Activated T-cell treated with anti-CD3 and anti-CD28 coated beads, Interleukin-2, amount 50 U/mL, for 72 hours (primary cell): ENCODE data around the gene OR4S2. TPM values are rescaled to one million over a fixed set of nuclear protein-coding genes. Genes with fewer than 3 reads are reported as not detected.

ENCODE experiments used
- ATAC-seq, 2 donors: fragments of 150-1000 bp; cut with Tn5 transposase; replicated peaks in 1 of 2; 2 replicates each; pipeline ENCODE4 v1.10.0; 2021; ENCODE audit warnings: moderate library complexity in 2 of 2, mild to moderate bottlenecking in 1 of 2
- DNase-seq, 2 donors: peaks; one replicate each; pipeline ENCODE4 v3.0.0; 2021 to 2022; ENCODE audit warnings: mixed read lengths in 1 of 2
- H3K27ac Mint-ChIP-seq: one replicate; pipeline ENCODE4 v1.8.0; 2022; ENCODE audit warnings: mild to moderate bottlenecking, moderate library complexity, mixed read lengths
- H3K27me3 Mint-ChIP-seq: one replicate; pipeline ENCODE4 v1.8.0; 2022; ENCODE audit warnings: low read depth, mixed read lengths
- H3K36me3 Mint-ChIP-seq, 2 donors: one replicate each; pipeline ENCODE4 v1.8.0; 2022; ENCODE audit warnings: mixed read lengths in 2 of 2, mild to moderate bottlenecking in 1 of 2; ENCODE audit not compliant: insufficient read depth in 2 of 2
- H3K4me1 Mint-ChIP-seq: one replicate; pipeline ENCODE4 v1.8.0; 2022; ENCODE audit warnings: low read depth, mixed read lengths
- H3K4me3 Mint-ChIP-seq, 2 donors: one replicate each; pipeline ENCODE4 v1.8.0; 2022; ENCODE audit warnings: mild to moderate bottlenecking in 2 of 2, mixed read lengths in 2 of 2, moderate library complexity in 2 of 2
- H3K9me3 Mint-ChIP-seq, 2 donors: one replicate each; pipeline ENCODE4 v1.8.0; 2022; ENCODE audit warnings: mixed read lengths in 2 of 2
- total RNA-seq, 2 donors: library from RNA; stranded (reverse); gene quantifications; one replicate each; pipeline ENCODE4 v1.2.3, GENCODE V29; 2022

OR4S2 gene, protein sequence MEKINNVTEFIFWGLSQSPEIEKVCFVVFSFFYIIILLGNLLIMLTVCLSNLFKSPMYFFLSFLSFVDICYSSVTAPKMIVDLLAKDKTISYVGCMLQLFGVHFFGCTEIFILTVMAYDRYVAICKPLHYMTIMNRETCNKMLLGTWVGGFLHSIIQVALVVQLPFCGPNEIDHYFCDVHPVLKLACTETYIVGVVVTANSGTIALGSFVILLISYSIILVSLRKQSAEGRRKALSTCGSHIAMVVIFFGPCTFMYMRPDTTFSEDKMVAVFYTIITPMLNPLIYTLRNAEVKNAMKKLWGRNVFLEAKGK
- total RNA-seq = not detected

- Mint-ChIP-seq H3K36me3 (peaks cover 0 to 2% of the 10 kb centered on the region in 2 donors), H3K27ac (no peak within 1 kb of the TSS), H3K27me3 (no peaks in the 10 kb centered on the region), H3K4me3 (no peak within 1 kb of the TSS), H3K4me1 (no peaks in the 10 kb centered on the region), H3K9me3 (peaks cover 2 to 7% of the 10 kb centered on the region in 2 donors)
- DNase-seq (no peak), ATAC-seq (no peak)
Measured at GRCh38 chr11:55648027-55648426, at the start of gene OR4S2. Gene OR4S2 (plus strand): TSS chr11:55648327. CDS start chr11:55650904, 2,577 bp downstream.

GRCh38 chr11:55607545-55607944 is 40.6 kb upstream of the OR4S2 start, which contains the start of gene OR4C11:
Gene OR4C11 (minus strand): TSS chr11:55607645. CDS start chr11:55604373, 3,272 bp downstream.
- ATAC-seq (no peak), DNase-seq (no peak)
- H3K9me3 Mint-ChIP-seq = peaks cover 2 to 11% of the 10 kb centered on the region in 2 donors
- no peak within 1 kb of the TSS for H3K4me3 Mint-ChIP-seq
- H3K36me3 Mint-ChIP-seq = no peaks in the 10 kb centered on the region
- no peak within 1 kb of the TSS for H3K27ac Mint-ChIP-seq
- no peaks in the 10 kb centered on the region for H3K4me1 Mint-ChIP-seq
- no peaks in the 10 kb centered on the region for H3K27me3 Mint-ChIP-seq

GRCh38 chr11:55624531-55624930 is 23.6 kb upstream of the OR4S2 start:
- Mint-ChIP-seq H3K4me1 (no peaks in the 10 kb centered on the region), H3K9me3 (peaks cover 8 to 28% of the 10 kb centered on the region in 2 donors), H3K27ac (no peak overlapping the region), H3K4me3 (no peak overlapping the region), H3K36me3 (peaks cover 0 to 5% of the 10 kb centered on the region in 2 donors), H3K27me3 (no peaks in the 10 kb centered on the region)
- no peak for ATAC-seq
- no peak for DNase-seq

DNA sequence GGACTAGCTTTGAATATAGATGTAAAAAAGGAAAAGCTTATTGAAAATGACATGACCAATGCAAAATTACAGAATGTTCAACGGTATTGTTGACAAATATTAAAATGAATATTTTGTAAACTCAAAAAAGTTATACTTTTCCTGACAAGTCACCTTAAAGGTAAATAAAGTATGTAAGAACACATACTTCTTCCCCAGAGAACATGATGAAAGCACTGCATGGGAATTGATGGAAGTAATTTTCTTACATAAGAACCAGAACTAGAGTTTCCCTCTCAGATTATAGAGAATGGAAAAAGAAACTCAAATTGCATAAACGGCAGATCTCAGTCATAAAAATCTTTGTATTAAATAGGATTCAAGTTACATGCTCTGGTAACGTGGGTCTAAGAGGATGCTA is 13.3 kb upstream of the OR4S2 start, which contains the start of gene OR4P4:
TSS of gene OR4P4 (plus strand) at position 301 of the 400 bp plus-strand sequence.
- H3K36me3 Mint-ChIP-seq = peaks cover 0 to 1% of the 10 kb centered on the region in 2 donors
- ATAC-seq = no peak

DNA sequence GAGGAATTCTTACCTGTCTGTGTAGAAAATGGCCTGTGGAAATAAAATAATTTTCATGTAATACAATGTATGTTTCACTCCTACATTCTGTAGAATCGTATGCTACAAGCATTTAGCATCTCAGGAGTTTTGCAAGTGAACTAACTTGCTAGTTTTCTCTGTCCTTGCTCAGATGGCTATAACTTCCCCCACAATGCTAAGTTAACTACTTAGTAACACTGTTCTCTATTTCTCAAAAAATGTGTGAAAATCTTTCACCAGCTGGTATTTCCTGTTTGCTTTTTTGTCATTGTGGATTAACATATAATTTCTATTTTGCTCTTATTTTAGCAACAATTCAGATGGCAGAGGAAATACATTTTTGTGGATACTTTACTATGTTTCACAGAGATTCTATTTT is 4.4 kb downstream of the OR4S2 start:
- DNase-seq (no peak), ATAC-seq (no peak)
- H3K4me1 Mint-ChIP-seq = no peaks in the 10 kb centered on the region
- H3K9me3 Mint-ChIP-seq = peaks cover 2 to 7% of the 10 kb centered on the region in 2 donors
- H3K36me3 Mint-ChIP-seq = peaks cover 0 to 2% of the 10 kb centered on the region in 2 donors
- no peak overlapping the region for H3K27ac Mint-ChIP-seq
- H3K4me3 Mint-ChIP-seq = no peak overlapping the region
- H3K27me3 Mint-ChIP-seq = no peaks in the 10 kb centered on the region

More for the DNA sequence above, 13.3 kb upstream of the OR4S2 start, which contains the start of gene OR4P4:
- Mint-ChIP-seq H3K27me3 (no peaks in the 10 kb centered on the region), H3K4me1 (no peaks in the 10 kb centered on the region), H3K4me3 (no peak within 1 kb of the TSS), H3K9me3 (peaks cover 0 to 15% of the 10 kb centered on the region in 2 donors), H3K27ac (no peak within 1 kb of the TSS)
- no peak for DNase-seq

DNA sequence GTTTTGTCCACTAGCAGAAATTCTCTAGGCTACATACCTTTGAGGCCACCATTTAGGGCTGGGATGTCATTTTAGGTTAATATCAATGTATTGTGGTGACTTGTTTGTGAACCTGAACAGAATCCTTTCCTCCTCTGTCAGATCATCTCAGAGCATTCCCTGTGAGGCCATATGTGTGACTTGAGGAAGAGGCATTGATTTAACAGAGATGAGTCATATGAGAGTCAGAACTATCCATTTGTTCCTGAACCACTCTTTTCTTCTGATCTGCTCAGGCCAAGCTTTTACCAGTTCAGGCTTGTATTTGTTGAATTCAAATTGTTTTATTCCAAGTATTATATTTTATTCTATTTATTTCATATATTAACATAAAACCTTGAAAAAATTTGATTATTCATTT is 7.0 kb downstream of the OR4S2 start:
- Mint-ChIP-seq H3K4me1 (peaks cover 5% of the 10 kb centered on the region), H3K27me3 (no peaks in the 10 kb centered on the region), H3K27ac (no peak overlapping the region), H3K36me3 (no peaks in the 10 kb centered on the region), H3K4me3 (no peak overlapping the region), H3K9me3 (peaks cover 5 to 9% of the 10 kb centered on the region in 2 donors)
- no peak for ATAC-seq
- no peak for DNase-seq

DNA sequence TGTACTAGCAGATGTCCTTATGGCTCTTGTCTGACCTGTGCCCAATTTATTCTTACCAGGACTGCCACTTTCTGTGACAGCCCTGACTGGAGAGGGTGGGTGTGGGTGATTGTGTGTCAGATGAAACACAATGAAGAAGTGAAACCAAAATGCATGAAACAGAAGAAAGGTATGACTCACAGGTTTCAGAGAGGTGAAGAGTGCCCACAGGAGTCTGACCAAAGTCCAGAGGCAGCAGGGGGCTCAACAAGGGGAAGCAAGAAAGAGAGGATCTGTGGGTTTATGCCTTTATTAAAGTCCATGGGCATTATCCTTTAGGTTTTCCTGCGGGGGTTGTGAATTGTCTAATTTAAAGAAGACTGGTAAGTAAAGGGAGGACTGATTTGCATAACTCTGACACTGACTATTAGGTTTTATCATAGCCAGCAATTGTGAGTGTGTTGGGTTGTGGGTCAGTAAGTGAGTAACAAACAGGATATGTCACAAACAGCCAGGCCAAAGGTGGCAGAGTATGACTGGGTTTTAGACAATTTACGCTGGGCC is 10.0 kb downstream of the OR4S2 start:
- Mint-ChIP-seq H3K4me3 (no peak overlapping the region), H3K4me1 (peaks cover 5% of the 10 kb centered on the region), H3K36me3 (no peaks in the 10 kb centered on the region), H3K27ac (peak overlapping the region; percentile 35), H3K27me3 (no peaks in the 10 kb centered on the region), H3K9me3 (peaks cover 6 to 9% of the 10 kb centered on the region in 2 donors)
- DNase-seq (no peak), ATAC-seq (no peak)

- peaks cover 5% of the 10 kb centered on the region for H3K4me1 Mint-ChIP-seq
- H3K27ac Mint-ChIP-seq = no peak overlapping the region
- no peaks in the 10 kb centered on the region for H3K36me3 Mint-ChIP-seq
- no peak for DNase-seq
- H3K9me3 Mint-ChIP-seq = peaks cover 7 to 9% of the 10 kb centered on the region in 2 donors
- no peaks in the 10 kb centered on the region for H3K27me3 Mint-ChIP-seq
- no peak overlapping the region for H3K4me3 Mint-ChIP-seq
- ATAC-seq = no peak
Measured at GRCh38 chr11:55658608-55659007, 10.5 kb downstream of the OR4S2 start.

GRCh38 chr11:55661901-55662300 is 13.8 kb downstream of the OR4S2 start, which contains the start of gene OR4C6:
Gene OR4C6 (plus strand): TSS chr11:55662201. CDS start chr11:55665167, 2,966 bp downstream.
- H3K9me3 Mint-ChIP-seq = peaks cover 7 to 14% of the 10 kb centered on the region in 2 donors
- no peak within 1 kb of the TSS for H3K27ac Mint-ChIP-seq
- H3K36me3 Mint-ChIP-seq = no peaks in the 10 kb centered on the region
- DNase-seq (no peak), ATAC-seq (no peak)
- H3K4me3 Mint-ChIP-seq = no peak within 1 kb of the TSS
- H3K4me1 Mint-ChIP-seq = peaks cover 5% of the 10 kb centered on the region
- H3K27me3 Mint-ChIP-seq = no peaks in the 10 kb centered on the region

- DNase-seq = no peak
- H3K27me3 Mint-ChIP-seq = no peaks in the 10 kb centered on the region
- H3K9me3 Mint-ChIP-seq = peaks cover 4 to 10% of the 10 kb centered on the region in 2 donors
- no peaks in the 10 kb centered on the region for H3K4me1 Mint-ChIP-seq
- no peaks in the 10 kb centered on the region for H3K36me3 Mint-ChIP-seq
- no peak overlapping the region for H3K27ac Mint-ChIP-seq
- no peak overlapping the region for H3K4me3 Mint-ChIP-seq
- no peak for ATAC-seq
Measured at GRCh38 chr11:55669376-55669775, 21.2 kb downstream of the OR4S2 start.

DNA sequence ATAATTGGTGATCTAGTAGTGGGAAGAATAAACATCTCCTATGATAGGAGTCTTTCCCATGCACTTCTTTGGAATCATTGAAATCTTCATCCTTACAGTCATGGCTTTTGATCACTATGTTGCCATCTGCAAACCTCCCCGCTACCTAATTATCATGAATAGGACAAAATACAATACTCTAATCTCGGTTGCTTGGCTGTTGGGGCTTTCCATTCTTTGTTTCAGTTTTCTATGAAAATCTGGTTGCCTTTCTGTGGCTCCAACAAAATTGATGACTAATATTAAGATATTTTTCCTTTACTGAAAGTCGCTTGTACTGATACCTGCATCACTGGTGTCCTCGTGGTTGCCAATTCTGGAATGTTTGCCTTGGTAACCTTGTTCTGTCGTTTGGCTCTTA is 25.7 kb downstream of the OR4S2 start:
- H3K4me3 Mint-ChIP-seq = no peak overlapping the region
- H3K27me3 Mint-ChIP-seq = no peaks in the 10 kb centered on the region
- no peaks in the 10 kb centered on the region for H3K36me3 Mint-ChIP-seq
- H3K4me1 Mint-ChIP-seq = no peaks in the 10 kb centered on the region
- DNase-seq (no peak), ATAC-seq (no peak)
- H3K9me3 Mint-ChIP-seq = peaks cover 0 to 3% of the 10 kb centered on the region in 2 donors
- H3K27ac Mint-ChIP-seq = no peak overlapping the region

- no peak for ATAC-seq
- H3K4me1 Mint-ChIP-seq = no peaks in the 10 kb centered on the region
- peaks cover 4 to 7% of the 10 kb centered on the region in 2 donors for H3K9me3 Mint-ChIP-seq
- no peak overlapping the region for H3K27ac Mint-ChIP-seq
- no peak for DNase-seq
- no peak overlapping the region for H3K4me3 Mint-ChIP-seq
- H3K27me3 Mint-ChIP-seq = no peaks in the 10 kb centered on the region
- H3K36me3 Mint-ChIP-seq = no peaks in the 10 kb centered on the region
Measured at GRCh38 chr11:55697817-55698216, 49.7 kb downstream of the OR4S2 start.

GRCh38 chr11:55701429-55701828 is 53.3 kb downstream of the OR4S2 start:
- H3K27me3 Mint-ChIP-seq = no peaks in the 10 kb centered on the region
- no peak overlapping the region for H3K27ac Mint-ChIP-seq
- H3K4me3 Mint-ChIP-seq = no peak overlapping the region
- H3K9me3 Mint-ChIP-seq = peaks cover 7 to 9% of the 10 kb centered on the region in 2 donors
- ATAC-seq (no peak), DNase-seq (no peak)
- H3K36me3 Mint-ChIP-seq = peaks cover 0 to 1% of the 10 kb centered on the region in 2 donors
- H3K4me1 Mint-ChIP-seq = no peaks in the 10 kb centered on the region
